Measurements from ENCODE around the gene SLC12A7.

- TF ChIP-seq POLR2AphosphoS5 (IDR thresholded peaks at IDR 0.05) (no peak), POLR2A (IDR thresholded peaks at IDR 0.05) (no peak)
Measured at GRCh38 chr5:1014781-1015221, 97.1 kb downstream of the SLC12A7 start.

All from spleen (tissue), 3 donors.